Karpas-422 (cell line): ENCODE measurements around the gene SUB1. TPM values are rescaled to one million over a fixed set of nuclear protein-coding genes. Genes with fewer than 3 reads are reported as not detected.

Source experiments
- DNase-seq: peaks from one replicate; pipeline ENCODE4 v3.0.0-alpha.2; 2015
- H2AFZ ChIP-seq: fragments of 200-600 bp; sonication (generic); 2 replicates; pipeline ENCODE4 v1.6.1; 2014; ENCODE audit warnings: antibody characterized with exemption, low read length, mixed read lengths
- H3K27ac ChIP-seq: fragments of 200-600 bp; sonication (generic); 2 replicates; pipeline ENCODE4 v1.5.1; 2014; ENCODE audit warnings: mild to moderate bottlenecking, low read length, moderate library complexity
- H3K27me3 ChIP-seq: fragments of 200-600 bp; sonication (generic); 2 replicates; pipeline ENCODE4 v1.6.1; 2014; ENCODE audit warnings: low read length, mixed read lengths
- H3K36me3 ChIP-seq: fragments of 200-600 bp; sonication (generic); 2 replicates; pipeline ENCODE4 v1.6.1; 2014; ENCODE audit warnings: low read length, mixed read lengths; ENCODE audit not compliant: insufficient read depth
- H3K4me1 ChIP-seq: fragments of 200-600 bp; sonication (generic); 2 replicates; pipeline ENCODE4 v1.6.1; 2014; ENCODE audit warnings: mild to moderate bottlenecking, low read length, mixed read lengths
- H3K4me2 ChIP-seq: fragments of 200-600 bp; sonication (generic); 2 replicates; pipeline ENCODE4 v1.6.1; 2014; ENCODE audit warnings: low read length, low read depth, mild to moderate bottlenecking; ENCODE audit not compliant: poor library complexity, severe bottlenecking
- H3K4me3 ChIP-seq: fragments of 200-600 bp; sonication (generic); 2 replicates; pipeline ENCODE4 v1.5.1; 2014; ENCODE audit warnings: mild to moderate bottlenecking, antibody characterized with exemption, low read length, mixed read lengths
- H3K79me2 ChIP-seq: fragments of 200-600 bp; sonication (generic); 2 replicates; pipeline ENCODE4 v1.6.1; 2014; ENCODE audit warnings: mild to moderate bottlenecking, low read length, mixed read lengths
- H3K9ac ChIP-seq: fragments of 200-600 bp; sonication (generic); 2 replicates; pipeline ENCODE4 v1.6.0; 2014; ENCODE audit warnings: low read length
- H3K9me2 ChIP-seq: fragments of 200-600 bp; sonication (generic), shearing (Covaris generic); replicated peaks from 2 replicates; pipeline ENCODE4 v1.6.0; 2014; ENCODE audit warnings: mild to moderate bottlenecking, low read length, moderate library complexity; ENCODE audit not compliant: insufficient read depth
- H3K9me3 ChIP-seq: fragments of 300-700, 200-600 bp; sonication (generic); 2 replicates; pipeline ENCODE4 v1.6.1; 2014; ENCODE audit warnings: low read length, mixed read lengths
- H4K20me1 ChIP-seq: fragments of 200-600 bp; sonication (generic); 2 replicates; pipeline ENCODE4 v1.6.1; 2014; ENCODE audit warnings: mild to moderate bottlenecking, antibody characterized with exemption, low read length, low read depth; ENCODE audit not compliant: insufficient read depth
- total RNA-seq: library from RNA; depleted of rRNA; stranded (reverse); fragments of >200 nt; shearing (Covaris generic); gene quantifications from 2 replicates; pipeline ENCODE4 v1.2.3, GENCODE V29; 2014; ENCODE audit warnings: low replicate concordance

Gene SUB1
- total RNA-seq, 1 experiment from 2014 or later: 75.0 TPM

DNA sequence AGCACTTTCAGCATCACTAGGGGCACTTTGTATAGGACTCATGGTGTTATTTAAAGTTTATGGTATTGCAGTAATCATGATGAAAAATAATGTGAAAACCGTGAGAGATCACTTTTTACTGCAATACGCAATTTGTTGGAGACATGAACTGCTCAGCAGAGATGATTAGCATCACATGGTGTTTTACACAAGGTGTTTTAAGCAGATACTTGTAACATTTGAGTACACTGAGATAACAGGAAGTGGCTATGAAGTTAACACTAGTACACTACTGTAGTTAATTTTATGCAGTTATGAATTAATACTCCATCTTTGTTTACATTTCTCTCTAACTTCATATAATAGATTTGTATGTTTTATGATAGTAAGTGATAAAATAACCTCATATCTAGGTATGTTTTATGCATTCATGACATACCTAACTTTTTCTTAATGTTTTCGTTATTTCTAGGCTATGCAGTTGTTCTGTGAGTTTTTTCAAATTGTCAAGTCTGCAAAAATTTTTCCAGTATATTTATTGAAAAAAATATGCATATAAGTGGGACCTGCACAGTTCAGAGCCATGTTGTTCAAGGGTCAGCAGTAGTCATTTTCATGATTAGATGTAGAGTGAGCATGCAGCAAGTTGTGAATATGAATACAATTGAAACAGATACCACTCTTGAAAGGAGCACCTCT, 13.0 kb downstream of the SUB1 start:
- no peaks in the 10 kb centered on the region for H3K9me3 ChIP-seq
- H3K4me1 ChIP-seq: no peaks in the 10 kb centered on the region

DNA sequence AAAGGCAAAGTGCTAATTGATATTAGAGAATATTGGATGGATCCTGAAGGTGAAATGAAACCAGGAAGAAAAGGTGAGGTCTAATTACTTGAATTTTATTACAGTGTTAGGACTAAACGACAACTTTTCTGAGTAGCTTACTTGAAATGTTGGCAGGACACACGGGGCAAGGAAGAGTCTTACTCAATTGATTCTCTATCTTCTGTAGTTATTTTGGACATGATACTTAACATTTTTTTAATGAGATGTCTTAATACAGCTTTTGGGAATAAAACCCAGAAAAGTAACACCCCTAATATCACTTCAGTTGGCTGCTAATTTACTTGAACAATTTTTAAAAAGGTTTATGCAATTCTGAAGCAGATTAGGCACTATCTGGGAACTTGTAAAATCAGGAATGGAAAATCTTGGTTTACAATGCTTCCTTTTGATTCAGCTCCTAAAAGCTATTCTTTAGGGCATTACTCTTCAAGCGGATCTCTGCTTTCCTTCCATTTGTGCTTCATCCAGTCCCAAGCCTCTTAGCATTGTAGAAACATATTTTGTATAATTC, 13.7 kb downstream of the SUB1 start:
- no peaks in the 10 kb centered on the region for H4K20me1 ChIP-seq
- no peak overlapping the region for H3K27ac ChIP-seq
- no peaks in the 10 kb centered on the region for H3K9me3 ChIP-seq
- no peaks in the 10 kb centered on the region for H3K9me2 ChIP-seq
- H3K4me3 ChIP-seq: no peak overlapping the region
- H3K27me3 ChIP-seq: no peaks in the 10 kb centered on the region
- H3K4me2 ChIP-seq: no peak overlapping the region
- H2AFZ ChIP-seq: no peak overlapping the region
- no peaks in the 10 kb centered on the region for H3K4me1 ChIP-seq
- H3K36me3 ChIP-seq: peaks cover 30% of the 10 kb centered on the region; the same call in 1 of the 2 replicates
- DNase-seq: no peak
- no peak overlapping the region for H3K9ac ChIP-seq
- no peaks in the 10 kb centered on the region for H3K79me2 ChIP-seq

More for the DNA sequence above, 13.0 kb downstream of the SUB1 start:
- no peaks in the 10 kb centered on the region for H3K79me2 ChIP-seq
- no peak overlapping the region for H3K4me2 ChIP-seq
- H3K27ac ChIP-seq: no peak overlapping the region
- no peak overlapping the region for H3K4me3 ChIP-seq
- H3K36me3 ChIP-seq: peaks cover 30% of the 10 kb centered on the region; the same call in 1 of the 2 replicates
- no peak overlapping the region for H3K9ac ChIP-seq
- H2AFZ ChIP-seq: no peak overlapping the region
- H4K20me1 ChIP-seq: no peaks in the 10 kb centered on the region
- H3K27me3 ChIP-seq: no peaks in the 10 kb centered on the region
- no peak for DNase-seq
- H3K9me2 ChIP-seq: no peaks in the 10 kb centered on the region

GRCh38 chr5:32600054-32600622, 14.8 kb downstream of the SUB1 start:
- Histone ChIP-seq H3K4me1 (no peaks in the 10 kb centered on the region), H3K9me2 (no peaks in the 10 kb centered on the region), H3K27me3 (no peaks in the 10 kb centered on the region), H3K79me2 (no peaks in the 10 kb centered on the region), H2AFZ (no peak overlapping the region), H3K4me2 (no peak overlapping the region), H4K20me1 (no peaks in the 10 kb centered on the region), H3K36me3 (peaks cover 23% of the 10 kb centered on the region; the same call in 1 of the 2 replicates), H3K9me3 (no peaks in the 10 kb centered on the region), H3K4me3 (no peak overlapping the region), H3K27ac (no peak overlapping the region), H3K9ac (no peak overlapping the region)
- no peak for DNase-seq

DNA sequence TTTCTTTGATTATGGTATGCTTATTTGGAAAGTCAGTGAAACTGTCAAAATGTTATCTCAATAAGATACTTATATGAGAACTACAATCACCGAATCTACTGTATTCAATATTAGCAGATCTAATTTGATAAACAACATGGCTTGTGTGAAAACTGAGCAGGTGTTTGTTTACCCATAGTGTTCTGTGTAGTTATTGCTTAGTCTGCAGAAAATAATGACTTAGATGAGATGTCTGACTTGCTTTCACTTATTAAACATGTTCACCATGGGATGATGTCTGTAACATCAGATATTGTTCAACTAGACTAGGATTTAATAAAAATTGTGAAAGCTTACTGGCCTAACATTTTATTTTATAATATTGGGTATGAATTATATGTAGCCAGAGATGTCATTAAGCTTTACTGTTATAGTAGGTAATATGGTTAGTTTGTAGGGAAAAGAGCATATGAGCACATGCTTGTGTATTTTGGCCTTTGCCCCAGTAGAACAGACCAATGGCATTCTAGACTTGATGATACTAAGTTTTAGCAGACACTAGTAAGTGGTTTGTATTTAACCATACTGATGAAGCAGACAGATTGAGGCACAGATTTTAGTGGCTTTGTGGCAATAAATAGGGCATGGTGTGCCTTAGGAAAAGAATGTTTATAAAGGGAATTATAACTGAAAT, 16.4 kb downstream of the SUB1 start:
- Histone ChIP-seq H2AFZ (no peak overlapping the region), H3K9me2 (no peaks in the 10 kb centered on the region), H3K27ac (no peak overlapping the region), H3K4me2 (no peak overlapping the region), H3K9me3 (no peaks in the 10 kb centered on the region), H3K36me3 (peaks cover 17% of the 10 kb centered on the region; the same call in 1 of the 2 replicates), H3K9ac (no peak overlapping the region), H4K20me1 (no peaks in the 10 kb centered on the region), H3K27me3 (no peaks in the 10 kb centered on the region), H3K79me2 (no peaks in the 10 kb centered on the region), H3K4me3 (no peak overlapping the region), H3K4me1 (no peaks in the 10 kb centered on the region)
- no peak for DNase-seq

DNA sequence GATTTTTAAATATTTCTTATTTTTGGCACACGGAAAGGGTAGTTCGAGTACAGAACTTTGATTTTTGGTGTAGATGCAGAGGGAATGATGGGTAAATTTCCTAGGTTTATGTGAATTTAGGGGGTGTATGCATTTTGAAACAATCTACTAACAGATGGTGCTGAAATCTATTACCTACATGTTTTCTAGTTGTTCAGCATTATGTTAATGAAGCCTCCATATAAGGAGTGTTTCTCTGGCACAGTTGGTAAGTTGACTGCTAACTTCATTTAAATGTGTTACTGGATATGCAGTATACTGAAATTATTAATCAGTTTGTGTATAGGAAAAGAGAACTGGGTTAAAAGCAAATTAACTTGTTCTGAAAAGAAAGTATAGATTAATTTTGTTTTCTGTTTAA, 17.5 kb downstream of the SUB1 start:
- no peak overlapping the region for H3K9ac ChIP-seq
- H3K27me3 ChIP-seq: no peaks in the 10 kb centered on the region
- peaks cover 17% of the 10 kb centered on the region; the same call in 1 of the 2 replicates for H3K36me3 ChIP-seq
- H4K20me1 ChIP-seq: no peaks in the 10 kb centered on the region
- H3K9me2 ChIP-seq: no peaks in the 10 kb centered on the region
- no peak overlapping the region for H3K4me2 ChIP-seq
- no peaks in the 10 kb centered on the region for H3K4me1 ChIP-seq
- DNase-seq: no peak
- no peaks in the 10 kb centered on the region for H3K9me3 ChIP-seq
- H2AFZ ChIP-seq: no peak overlapping the region
- H3K79me2 ChIP-seq: no peaks in the 10 kb centered on the region
- no peak overlapping the region for H3K4me3 ChIP-seq
- H3K27ac ChIP-seq: no peak overlapping the region

DNA sequence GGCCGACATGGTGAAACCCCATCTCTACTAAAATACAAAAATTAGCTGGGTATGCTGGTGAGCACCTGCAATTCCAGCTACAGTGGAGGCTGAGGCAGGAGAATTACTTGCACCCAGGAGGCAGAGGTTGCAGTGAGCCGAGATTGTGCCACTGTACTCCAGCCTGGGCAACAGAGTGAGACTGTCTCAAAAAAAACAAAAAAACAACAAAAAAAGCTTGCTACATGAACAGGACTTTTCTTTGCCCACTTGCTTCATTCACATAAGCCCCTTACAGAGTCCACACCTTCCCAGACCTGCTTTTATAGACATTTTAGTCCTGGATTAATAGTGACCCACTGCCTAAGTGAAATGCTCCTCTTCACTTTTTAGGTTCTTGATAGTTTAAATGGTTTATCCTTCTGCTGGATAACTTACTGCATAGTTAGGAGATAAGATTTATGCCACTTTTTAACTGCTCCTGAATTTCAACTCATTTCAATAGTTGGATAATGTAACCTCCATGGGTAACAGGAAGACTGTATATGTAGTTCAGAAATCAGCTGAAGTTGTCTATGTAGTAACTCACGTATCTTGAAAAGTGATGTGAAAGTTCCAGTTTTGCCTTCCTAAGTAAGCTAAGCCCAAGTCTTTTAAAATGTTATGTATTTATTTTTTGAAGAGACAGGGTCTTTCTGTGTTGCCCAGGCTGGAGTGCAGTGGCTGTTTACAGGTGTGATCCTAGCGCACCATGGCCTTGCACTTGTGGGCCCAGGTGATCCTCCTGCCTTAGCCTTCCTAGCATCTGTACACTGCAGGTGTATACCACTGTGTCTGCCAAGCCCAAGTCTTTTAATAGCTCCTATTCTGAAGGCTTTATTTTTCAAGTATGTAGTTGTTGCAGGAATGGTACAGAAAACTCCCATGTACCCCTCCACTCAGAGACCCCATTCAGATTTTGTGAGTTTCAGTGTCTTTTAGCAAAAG, 19.7 kb downstream of the SUB1 start:
- Histone ChIP-seq H4K20me1 (no peaks in the 10 kb centered on the region), H3K9ac (no peak overlapping the region), H3K27me3 (no peaks in the 10 kb centered on the region), H3K79me2 (no peaks in the 10 kb centered on the region), H3K9me2 (no peaks in the 10 kb centered on the region), H3K4me1 (no peaks in the 10 kb centered on the region), H3K27ac (no peak overlapping the region), H3K4me3 (no peak overlapping the region), H3K36me3 (peaks cover 2% of the 10 kb centered on the region; the same call in 1 of the 2 replicates), H3K4me2 (no peak overlapping the region), H2AFZ (no peak overlapping the region), H3K9me3 (no peaks in the 10 kb centered on the region)
- DNase-seq: no peak

DNA sequence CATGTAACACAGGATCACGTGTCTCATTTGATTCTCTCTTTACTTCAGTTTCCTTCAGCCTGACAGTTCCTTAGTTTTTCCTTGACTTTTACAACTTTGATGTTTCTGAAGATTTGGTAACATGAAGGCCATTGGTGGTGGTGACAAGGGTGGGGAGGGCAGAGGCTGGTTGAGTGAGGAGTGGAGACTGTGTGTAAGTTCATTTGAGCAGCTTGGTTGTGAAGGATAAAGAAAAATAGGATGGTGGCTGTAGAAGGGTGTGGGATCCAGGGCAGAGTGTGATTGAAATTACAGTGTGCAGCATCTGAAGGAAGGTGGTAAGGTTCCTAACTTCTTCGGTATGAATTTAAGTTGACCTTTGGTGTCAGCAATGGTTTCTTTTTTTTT, 20.4 kb downstream of the SUB1 start:
- Histone ChIP-seq H4K20me1 (no peaks in the 10 kb centered on the region), H3K79me2 (no peaks in the 10 kb centered on the region), H3K9me3 (no peaks in the 10 kb centered on the region), H3K4me3 (no peak overlapping the region), H3K4me2 (no peak overlapping the region), H3K9me2 (no peaks in the 10 kb centered on the region), H3K4me1 (no peaks in the 10 kb centered on the region), H3K9ac (no peak overlapping the region), H3K36me3 (no peaks in the 10 kb centered on the region), H3K27me3 (no peaks in the 10 kb centered on the region), H3K27ac (no peak overlapping the region), H2AFZ (no peak overlapping the region)
- no peak for DNase-seq
